GM19043 (cell line): ENCODE data around the gene ARPC4.
"Not testable (repeated sequence)": the region's sequence is repeated elsewhere in the genome, so short reads cannot be mapped to it uniquely, and the experiment has no call there.

Experiments used
- ATAC-seq: cut with Tn5 transposase; IDR thresholded peaks from one replicate; pipeline ENCODE4 v1.9.1; 2021; ENCODE audit warnings: low read depth; ENCODE audit not compliant: unreplicated experiment

Gene ARPC4

GRCh38 chr3:9769426-9770275, 23.2 kb upstream of the ARPC4 start, which contains the start of gene CAMK1:
TSS of gene CAMK1 (minus strand) at chr3:9769947. CDS start at chr3:9767749, 2,198 bp downstream.
- no peak for ATAC-seq

DNA sequence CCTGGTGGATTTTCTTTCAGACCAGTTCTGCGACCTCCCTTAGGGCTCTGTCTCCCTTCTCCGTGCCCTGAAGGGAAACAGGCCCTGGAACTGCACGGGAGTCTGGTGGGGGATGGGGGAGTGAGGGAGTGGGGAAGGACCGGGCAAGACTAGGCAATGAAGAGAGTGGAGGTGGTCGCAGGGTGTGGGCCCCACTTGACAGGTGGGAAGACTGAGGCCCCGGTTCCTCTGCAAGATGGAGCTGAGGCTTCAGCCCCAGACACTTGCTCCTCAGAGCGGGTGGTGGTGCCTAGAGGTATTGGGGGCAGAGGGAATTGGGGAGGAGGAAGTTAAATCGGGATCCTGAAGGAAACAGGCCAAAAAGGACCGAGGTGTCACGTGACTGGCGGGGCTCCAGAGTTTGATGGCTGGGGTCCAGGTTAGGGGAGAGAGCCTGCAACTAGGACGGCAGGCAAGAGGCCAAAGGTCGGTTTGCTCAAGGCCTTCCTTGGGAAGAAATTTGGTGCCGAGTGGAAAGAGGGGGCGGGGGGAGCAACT, 22.5 kb upstream of the ARPC4 start:
- ATAC-seq = no peak

DNA sequence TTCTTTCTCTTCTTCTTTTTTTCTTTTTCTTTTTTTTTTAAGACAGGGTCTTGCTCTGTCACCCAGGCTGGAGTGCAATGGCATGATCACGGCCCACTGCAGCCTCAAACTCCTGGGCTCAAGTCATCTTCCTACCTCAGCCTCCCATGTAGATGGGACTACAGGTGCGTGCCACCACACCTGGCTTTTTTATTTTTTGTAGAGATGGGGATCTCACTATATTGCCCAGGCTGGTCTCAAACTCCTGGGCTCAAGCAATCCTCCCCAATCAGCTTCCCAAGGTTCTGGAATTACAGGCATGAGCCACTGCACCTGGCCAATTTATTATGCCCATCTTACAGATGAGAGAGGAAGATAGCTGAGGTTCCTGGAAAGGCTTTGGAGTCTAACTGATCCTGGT, 21.9 kb upstream of the ARPC4 start:
- not testable (repeated sequence) for ATAC-seq

GRCh38 chr3:9776896-9777693, 15.8 kb upstream of the ARPC4 start:
- no peak for ATAC-seq

- no peak for ATAC-seq
These were observed 15.2 kb upstream of the ARPC4 start for GRCh38 chr3:9777694-9778021.

DNA sequence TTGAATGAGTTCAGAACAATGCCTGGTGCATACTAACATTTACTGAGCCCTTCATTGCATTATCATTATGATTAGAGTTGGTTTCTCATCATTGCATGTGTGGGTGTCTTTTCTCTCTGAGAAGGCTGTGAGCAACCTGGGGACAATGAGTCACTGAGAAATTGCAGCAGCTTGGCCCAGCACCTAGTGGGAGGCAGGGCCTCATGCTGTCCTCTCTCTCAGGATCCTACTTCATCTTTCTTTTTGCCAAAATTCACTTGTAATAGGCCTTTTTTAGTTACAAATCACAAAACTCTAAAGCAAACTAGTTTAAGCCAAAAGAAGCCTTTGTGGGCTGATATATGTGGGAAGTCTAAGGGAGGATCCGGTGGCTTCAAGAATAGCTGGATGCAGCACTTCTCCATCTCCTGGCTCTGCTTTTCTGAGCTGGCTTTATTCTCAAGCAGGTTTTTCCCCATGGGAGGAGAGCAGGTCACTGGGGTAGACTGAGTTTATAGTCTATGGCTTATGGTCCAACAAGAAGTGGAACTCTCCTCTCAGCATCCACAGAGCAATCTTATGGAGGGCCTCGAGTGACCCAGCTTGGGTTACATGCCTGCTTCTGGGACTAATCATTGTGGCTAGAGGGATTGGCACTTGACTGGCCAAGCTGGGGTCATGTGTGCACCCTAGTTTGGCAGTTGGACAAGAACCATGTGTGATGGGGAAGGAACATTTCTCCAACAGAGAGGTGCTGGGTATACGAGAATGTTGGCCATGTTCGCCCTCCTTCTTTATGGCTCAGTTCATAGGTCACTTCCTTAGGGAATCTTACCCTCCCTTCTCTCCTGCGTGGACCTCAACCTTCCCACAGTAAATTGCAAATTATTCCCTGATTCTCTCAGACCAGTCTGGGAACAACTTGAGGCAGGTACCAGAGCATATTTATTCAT, 14.5 kb upstream of the ARPC4 start:
- ATAC-seq = no peak

DNA sequence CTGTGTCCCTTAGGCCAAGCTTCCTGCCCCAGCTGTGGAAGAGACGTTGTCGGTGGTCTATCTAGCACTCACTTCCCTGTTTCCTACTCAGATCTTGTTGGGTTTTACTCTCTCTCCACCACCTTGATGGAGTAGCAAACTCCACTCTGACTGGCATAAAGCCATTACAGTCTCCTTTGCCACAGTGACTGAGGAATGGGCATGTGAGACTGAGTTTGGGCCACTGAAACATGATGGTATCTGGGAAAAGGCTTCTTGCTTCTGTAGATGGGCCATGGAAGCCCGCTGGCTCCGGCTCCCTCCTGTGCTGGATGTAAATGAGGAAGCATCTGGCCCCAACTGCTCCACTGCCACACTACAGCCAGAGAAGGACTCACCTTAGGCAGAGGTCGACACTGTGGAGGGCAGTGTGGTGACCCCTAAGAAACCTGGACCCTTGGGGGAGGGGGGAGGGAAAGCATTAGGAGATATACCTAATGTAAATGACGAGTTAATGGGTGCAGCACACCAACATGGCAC, 13.7 kb upstream of the ARPC4 start:
- ATAC-seq = no peak

- peak; percentile 52 for ATAC-seq
These were observed 13.0 kb upstream of the ARPC4 start for GRCh38 chr3:9779721-9780457.

DNA sequence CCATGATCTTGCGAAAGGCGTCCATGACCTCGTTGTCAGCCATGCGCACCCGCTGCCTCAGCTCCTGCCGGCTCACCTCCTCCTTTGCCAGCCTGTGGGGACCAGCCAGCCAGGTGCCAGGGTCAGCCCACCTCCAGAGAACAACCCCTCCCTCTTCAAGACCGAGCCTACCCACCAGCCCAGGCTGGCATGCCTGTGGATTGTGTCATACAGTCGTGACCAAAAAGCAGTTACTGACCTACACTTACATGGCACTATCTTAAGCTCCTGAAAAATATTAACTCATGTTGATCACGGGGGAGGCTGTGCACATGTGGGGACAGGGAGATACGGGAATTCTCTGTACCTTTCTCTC, 12.4 kb upstream of the ARPC4 start:
- ATAC-seq = no peak

DNA sequence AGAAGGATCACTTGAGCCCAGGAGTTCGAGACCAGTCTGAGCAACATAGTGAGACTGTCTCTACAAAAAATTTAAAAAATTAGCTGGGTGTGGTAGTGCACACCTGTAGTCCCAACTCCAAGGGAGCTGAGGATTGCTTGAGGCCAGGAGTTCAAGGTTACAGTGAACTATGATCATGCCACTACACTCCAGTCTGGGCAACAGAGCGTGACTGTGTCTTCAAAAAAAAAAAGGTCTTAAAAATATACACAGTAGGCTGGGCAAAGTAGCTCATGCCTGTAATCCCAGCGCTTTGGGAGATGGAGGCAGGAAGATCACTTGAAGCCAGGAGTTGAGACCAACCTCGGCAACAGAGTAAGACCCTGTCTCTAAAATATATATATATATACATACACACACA, 12.0 kb upstream of the ARPC4 start:
- ATAC-seq = no peak

- ATAC-seq = no peak
These were observed 11.3 kb upstream of the ARPC4 start for GRCh38 chr3:9781551-9781950.

DNA sequence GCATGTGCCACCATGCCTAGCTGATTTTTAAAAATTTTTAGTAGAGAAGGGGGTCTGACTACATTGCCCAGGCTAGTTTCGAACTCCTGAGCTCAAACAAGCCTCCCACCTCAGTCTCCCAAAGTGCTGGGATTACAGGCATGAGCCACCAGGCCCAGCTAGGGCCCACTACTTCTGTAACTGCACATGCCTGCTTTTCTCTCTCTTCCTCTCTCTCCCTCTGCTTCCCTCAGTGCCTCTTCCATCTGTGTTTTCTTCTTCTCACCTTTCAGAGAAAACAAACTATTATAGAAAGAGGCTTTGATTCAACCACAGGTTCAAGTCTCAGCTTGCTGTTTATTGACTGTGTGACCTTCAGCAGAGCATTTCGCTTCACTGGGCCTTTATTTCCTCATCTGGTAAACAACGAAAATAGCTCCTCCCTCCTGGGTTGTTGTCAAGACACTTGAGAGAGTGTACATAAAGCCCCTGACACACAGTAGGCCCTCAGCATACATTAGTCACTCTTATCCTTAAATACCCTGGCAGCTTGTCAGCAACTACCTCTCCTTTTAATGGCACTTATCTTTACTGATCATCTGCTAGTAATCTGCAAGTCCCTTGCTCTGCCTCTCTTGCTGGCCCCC, 10.8 kb upstream of the ARPC4 start:
- ATAC-seq = no peak

DNA sequence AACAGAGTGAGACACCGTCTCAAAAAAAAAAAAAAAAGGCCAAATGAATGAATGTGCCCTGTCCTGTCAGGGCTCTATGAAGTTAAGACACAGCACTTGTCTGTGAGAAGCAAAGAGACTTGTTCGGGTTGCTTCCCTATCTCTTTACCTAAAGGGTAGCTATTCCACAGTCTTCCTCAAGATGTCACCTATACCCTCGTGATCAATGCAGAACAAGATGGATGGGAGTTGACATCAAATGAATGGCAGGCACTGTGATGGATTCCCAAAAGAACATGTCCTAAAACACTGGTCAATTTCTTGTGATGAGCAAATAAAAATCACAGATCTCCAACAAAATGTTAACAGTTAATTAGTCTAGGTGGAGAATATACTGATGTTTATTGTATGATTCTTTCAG, 10.1 kb upstream of the ARPC4 start:
- no peak for ATAC-seq

- ATAC-seq = no peak
These were observed 8.9 kb upstream of the ARPC4 start for GRCh38 chr3:9783954-9784353.

- no peak for ATAC-seq
These were observed 7.9 kb upstream of the ARPC4 start for GRCh38 chr3:9784965-9785364.

DNA sequence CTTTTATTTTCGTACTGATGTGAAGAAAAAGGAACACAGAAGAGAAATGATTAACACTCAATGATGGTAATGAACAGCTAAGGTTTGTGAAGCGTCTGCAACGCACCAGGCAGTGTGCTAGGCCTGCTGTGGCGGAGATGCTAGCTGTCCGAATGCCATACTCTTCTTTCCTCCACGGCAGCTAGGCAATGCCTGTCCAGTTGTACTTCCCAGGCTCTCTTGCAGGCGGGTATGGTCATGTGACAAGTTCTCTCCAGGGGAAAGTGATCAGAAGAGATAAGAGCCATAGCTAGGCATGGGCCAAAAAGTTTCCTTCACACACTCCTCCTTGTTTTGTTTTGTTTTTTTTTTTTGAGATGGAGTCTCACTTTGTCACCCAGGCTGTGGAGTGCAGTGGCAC, 7.3 kb upstream of the ARPC4 start:
- ATAC-seq = no peak

DNA sequence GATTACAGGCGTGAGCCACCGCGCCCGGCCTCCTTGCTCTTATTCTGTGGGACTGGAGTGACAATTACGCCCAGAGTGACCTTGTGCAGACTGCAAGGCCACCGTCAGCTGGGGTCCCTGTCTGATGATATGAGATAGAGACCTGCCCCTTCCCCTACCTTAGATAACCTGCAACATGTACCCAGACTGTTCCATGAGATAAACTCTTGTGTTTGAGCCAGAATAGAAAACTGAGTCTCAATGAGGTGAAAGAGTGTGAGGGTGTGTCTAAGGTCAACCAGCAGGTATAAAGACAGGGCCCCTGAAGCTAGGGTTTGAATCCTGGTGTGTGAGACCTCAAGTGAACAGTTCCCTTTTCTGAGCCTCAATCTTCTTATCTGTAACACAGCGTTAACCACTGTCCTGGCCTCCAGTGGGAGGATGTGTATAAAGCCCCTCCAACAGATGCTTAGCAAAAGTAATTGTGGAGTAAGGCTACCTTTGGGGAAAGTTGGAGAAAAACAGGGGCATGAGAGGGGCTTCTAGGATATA, 6.6 kb upstream of the ARPC4 start:
- ATAC-seq = no peak

- no peak for ATAC-seq
These were observed 5.8 kb upstream of the ARPC4 start for GRCh38 chr3:9786825-9787669.
